Esophagus squamous epithelium (tissue), 4 donors: ENCODE data around the gene MTF2.

ENCODE experiments used
- CTCF ChIP-seq, 6 experiments: fragments of 450-650 bp in 4 of 6; fragments of 200-600 bp in 2 of 6; sonication (generic) in 2 of 6; IDR thresholded peaks; one replicate each; pipeline ENCODE4 v1.5.1; 2016 to 2019; ENCODE audit warnings: antibody characterized with exemption in 6 of 6, mild to moderate bottlenecking in 4 of 6, moderate library complexity in 4 of 6
- POLR2A ChIP-seq, 4 donors: fragments of 450-650 bp; IDR thresholded peaks; one replicate each; pipeline ENCODE4 v1.6.1; 2017; ENCODE audit warnings: antibody characterized with exemption in 4 of 4, mild to moderate bottlenecking in 4 of 4, moderate library complexity in 3 of 4

DNA sequence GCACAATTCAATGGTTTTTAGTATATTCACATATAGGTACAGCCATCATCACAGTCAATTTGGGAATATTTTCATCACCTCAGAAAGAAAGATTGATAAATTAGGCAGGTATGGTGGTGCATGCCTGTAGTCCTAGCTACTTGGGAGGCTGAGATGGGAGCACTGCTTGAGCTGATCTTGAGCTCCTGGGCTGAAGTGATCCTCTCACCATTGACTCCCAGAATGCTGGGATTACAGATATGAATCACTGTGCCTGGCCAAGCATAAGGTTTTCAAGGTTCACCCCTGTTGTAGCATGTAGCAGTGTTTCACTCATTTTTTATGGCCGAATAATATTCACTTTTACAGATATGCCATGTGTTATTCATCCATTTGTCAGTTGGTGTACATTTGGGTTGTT is 44.7 kb upstream of the MTF2 start:
- TF ChIP-seq CTCF (IDR thresholded peaks at IDR 0.05) (no peak), POLR2A (IDR thresholded peaks at IDR 0.05) (no peak)
